ENCODE measurements around the gene ARHGAP29.

DNA sequence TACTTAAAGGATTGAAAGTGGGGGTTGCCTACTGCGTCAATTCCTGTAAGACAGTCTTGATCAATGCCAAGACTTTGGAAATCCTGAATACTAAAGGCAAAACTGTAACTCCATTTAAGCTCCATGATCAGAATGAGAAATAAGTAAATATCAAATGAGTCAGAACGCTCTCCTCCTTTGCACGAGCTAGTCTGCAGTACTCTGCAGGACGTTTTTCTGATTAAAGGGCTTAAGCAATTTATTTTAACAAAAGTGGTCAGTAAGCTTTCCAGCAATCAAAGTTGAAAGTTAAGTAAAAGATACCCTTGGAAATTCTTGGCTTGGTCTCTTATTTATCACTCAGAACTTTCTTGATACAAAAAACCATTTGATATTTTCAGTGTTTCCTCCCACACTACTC lies 35.7 kb upstream of the ARHGAP29 start:
- TF ChIP-seq, protein P1, sequence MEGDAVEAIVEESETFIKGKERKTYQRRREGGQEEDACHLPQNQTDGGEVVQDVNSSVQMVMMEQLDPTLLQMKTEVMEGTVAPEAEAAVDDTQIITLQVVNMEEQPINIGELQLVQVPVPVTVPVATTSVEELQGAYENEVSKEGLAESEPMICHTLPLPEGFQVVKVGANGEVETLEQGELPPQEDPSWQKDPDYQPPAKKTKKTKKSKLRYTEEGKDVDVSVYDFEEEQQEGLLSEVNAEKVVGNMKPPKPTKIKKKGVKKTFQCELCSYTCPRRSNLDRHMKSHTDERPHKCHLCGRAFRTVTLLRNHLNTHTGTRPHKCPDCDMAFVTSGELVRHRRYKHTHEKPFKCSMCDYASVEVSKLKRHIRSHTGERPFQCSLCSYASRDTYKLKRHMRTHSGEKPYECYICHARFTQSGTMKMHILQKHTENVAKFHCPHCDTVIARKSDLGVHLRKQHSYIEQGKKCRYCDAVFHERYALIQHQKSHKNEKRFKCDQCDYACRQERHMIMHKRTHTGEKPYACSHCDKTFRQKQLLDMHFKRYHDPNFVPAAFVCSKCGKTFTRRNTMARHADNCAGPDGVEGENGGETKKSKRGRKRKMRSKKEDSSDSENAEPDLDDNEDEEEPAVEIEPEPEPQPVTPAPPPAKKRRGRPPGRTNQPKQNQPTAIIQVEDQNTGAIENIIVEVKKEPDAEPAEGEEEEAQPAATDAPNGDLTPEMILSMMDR (conservative IDR thresholded peaks at IDR 0.05; ENCODE audit: low read depth, low read length) = no peak
- TF ChIP-seq EZH2 (IDR thresholded peaks at IDR 0.05; ENCODE audit: borderline replicate concordance, low read depth, low read length, poor library complexity, severe bottlenecking) = no peak

Data from A673 (cell line).